Right forelimb (tissue), 1 donor: ENCODE results near the gene DVL1.
"Not testable (repeated sequence)": the region's sequence is repeated elsewhere in the genome, so short reads cannot be mapped to it uniquely, and the experiment has no call there.

ENCODE experiments used
- DNase-seq: peaks from one replicate; pipeline ENCODE4 v3.0.0-alpha.2; 2018

Gene DVL1

GRCh38 chr1:1373051-1373814 is 24.0 kb upstream of the DVL1 start:
- no peak for DNase-seq

- DNase-seq: peak; percentile 85
Measured at GRCh38 chr1:1371746-1372711, 22.8 kb upstream of the DVL1 start.

GRCh38 chr1:1371364-1371745 is 22.1 kb upstream of the DVL1 start:
- DNase-seq: no peak

- DNase-seq: no peak
Measured at GRCh38 chr1:1370771-1371300, 21.6 kb upstream of the DVL1 start.

- DNase-seq: not testable (repeated sequence)
Measured at GRCh38 chr1:1370094-1370493, 20.9 kb upstream of the DVL1 start.

GRCh38 chr1:1367315-1367714 is 18.1 kb upstream of the DVL1 start:
- no peak for DNase-seq

- DNase-seq: no peak
Measured at GRCh38 chr1:1366699-1367066, 17.5 kb upstream of the DVL1 start.

- no peak for DNase-seq
Measured at GRCh38 chr1:1365875-1366698, 16.9 kb upstream of the DVL1 start.

GRCh38 chr1:1364266-1364665 is 15.0 kb upstream of the DVL1 start:
- DNase-seq: no peak

- peak; percentile 77 for DNase-seq
Measured at GRCh38 chr1:1361982-1362423, 12.8 kb upstream of the DVL1 start.

- DNase-seq: no peak
Measured at GRCh38 chr1:1361233-1361981, 12.2 kb upstream of the DVL1 start.

- DNase-seq: peak; percentile 75
Measured at GRCh38 chr1:1360506-1361169, 11.4 kb upstream of the DVL1 start.

- peak; percentile 85 for DNase-seq
Measured at GRCh38 chr1:1359664-1360468, 10.6 kb upstream of the DVL1 start.

GRCh38 chr1:1359308-1359663 is 10.1 kb upstream of the DVL1 start:
- no peak for DNase-seq

- peak; percentile 92 for DNase-seq
Measured at GRCh38 chr1:1358433-1359271, 9.4 kb upstream of the DVL1 start, which contains the start of gene MXRA8. MXRA8 (minus strand) TSS chr1:1358555; CDS start chr1:1358504, 51 bp downstream.

GRCh38 chr1:1357871-1358432 is 8.7 kb upstream of the DVL1 start:
- no peak for DNase-seq

- no peak for DNase-seq
Measured at GRCh38 chr1:1356796-1357401, 7.7 kb upstream of the DVL1 start.

- no peak for DNase-seq
Measured at GRCh38 chr1:1356166-1356795, 7.1 kb upstream of the DVL1 start.
